Heart left ventricle (tissue), 13 donors: ENCODE results near the gene TSSC4.

Source experiments
- POLR2A ChIP-seq, 2 donors: fragments of 450-650 bp; IDR thresholded peaks; one replicate each; pipeline ENCODE4 v1.6.1; 2017; ENCODE audit warnings: antibody characterized with exemption in 2 of 2, mild to moderate bottlenecking in 2 of 2, moderate library complexity in 2 of 2
- TF ChIP-seq, protein P1 (sequence below), 12 donors: fragments of 200-600 bp; sonication (generic) in 4 of 12; IDR thresholded peaks; one replicate each; pipeline versions ENCODE4 v1.5.0 to v1.8.0; 2018 to 2022; ENCODE audit warnings: antibody characterized with exemption in 12 of 12, mild to moderate bottlenecking in 5 of 12
- donor health status: ischemic (EF 13 %, LVEDD 7.1; RV severe dilation, severe dysfunction).
- donor health status: DM: no; HTN: yes; CAD: no.
- donor health status: DM: no; HTN: no; CAD: no.
- donor health status: ischemic (EF 25% LVEDD 6.9; RV normal size, moderate dysfunction).
- donor health status: ischemic (EF 25% LVEDD 5.7; RV mildly dilated, moderate dysfunction).
- donor health status: ischemic (EF 35%, LVEDD 5.7; RV mildly dilated, moderate dysfunction).
- donor health status: nonischemic (EF 11% LVEDD 7.7; RV severe dilation, severe dysfunction).
- donor health status: DM: yes; HTN: yes; CAD: no.
- donor health status: PGD.
- donor health status: ischemic (EF 29% LVEDD 5.4; RV normal size, mild dysfunction).
- donor health status: nonischemic (EF 23%, LVEDD 6.1; RV moderate dilation, normal function).

DNA sequence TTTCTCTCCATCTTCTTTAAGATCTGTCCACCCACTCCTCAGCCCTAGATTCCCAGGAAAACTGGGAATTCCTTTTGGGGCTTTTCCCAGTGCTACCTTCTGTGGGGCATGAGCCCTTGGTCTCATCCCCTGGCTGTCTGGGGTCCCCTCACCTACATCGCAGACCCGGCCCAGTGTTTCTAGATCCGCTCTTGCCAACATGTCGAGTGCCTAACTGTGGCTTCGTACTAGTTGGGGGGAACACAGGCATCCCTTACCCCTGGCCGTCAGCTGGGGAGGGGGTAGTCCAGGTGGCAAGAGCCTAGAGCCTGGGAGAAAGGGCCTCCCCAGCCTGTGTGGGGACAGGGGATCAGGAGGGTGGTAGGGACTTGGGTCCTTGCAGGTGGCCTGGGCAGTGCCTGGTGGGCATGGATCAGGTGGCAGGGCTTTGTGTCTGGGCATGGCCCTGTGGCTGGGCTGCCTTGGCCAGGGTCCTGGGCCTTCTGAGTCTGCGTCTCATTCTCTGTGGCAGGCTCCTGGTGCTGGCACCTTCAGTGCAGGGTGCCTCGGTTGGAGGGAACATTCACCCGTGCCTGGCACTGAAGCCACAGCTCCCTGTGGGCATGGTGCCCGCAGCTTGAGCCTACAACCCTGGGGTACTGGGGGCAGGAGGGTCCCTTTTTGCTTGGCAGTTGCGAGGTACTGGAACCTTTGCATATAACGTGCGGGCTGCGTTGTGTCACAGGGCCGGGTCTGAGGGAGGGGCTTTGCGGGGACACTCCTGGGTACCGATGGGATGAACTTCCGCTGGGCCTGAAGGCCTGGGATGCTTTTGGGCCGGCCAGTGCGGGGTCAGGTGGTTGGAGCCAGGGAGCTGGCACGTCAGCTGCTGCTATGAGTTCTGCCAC lies 48.4 kb downstream of the TSSC4 start:
- TF ChIP-seq, protein P1, sequence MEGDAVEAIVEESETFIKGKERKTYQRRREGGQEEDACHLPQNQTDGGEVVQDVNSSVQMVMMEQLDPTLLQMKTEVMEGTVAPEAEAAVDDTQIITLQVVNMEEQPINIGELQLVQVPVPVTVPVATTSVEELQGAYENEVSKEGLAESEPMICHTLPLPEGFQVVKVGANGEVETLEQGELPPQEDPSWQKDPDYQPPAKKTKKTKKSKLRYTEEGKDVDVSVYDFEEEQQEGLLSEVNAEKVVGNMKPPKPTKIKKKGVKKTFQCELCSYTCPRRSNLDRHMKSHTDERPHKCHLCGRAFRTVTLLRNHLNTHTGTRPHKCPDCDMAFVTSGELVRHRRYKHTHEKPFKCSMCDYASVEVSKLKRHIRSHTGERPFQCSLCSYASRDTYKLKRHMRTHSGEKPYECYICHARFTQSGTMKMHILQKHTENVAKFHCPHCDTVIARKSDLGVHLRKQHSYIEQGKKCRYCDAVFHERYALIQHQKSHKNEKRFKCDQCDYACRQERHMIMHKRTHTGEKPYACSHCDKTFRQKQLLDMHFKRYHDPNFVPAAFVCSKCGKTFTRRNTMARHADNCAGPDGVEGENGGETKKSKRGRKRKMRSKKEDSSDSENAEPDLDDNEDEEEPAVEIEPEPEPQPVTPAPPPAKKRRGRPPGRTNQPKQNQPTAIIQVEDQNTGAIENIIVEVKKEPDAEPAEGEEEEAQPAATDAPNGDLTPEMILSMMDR (IDR thresholded peaks at IDR 0.05), result no peak
- no peak for TF ChIP-seq POLR2A (IDR thresholded peaks at IDR 0.05)
